ENCODE measurements around the gene SPTB.
"Not testable (repeated sequence)": the region's sequence is repeated elsewhere in the genome, so short reads cannot be mapped to it uniquely, and the experiment has no call there.

SPTB gene

DNA sequence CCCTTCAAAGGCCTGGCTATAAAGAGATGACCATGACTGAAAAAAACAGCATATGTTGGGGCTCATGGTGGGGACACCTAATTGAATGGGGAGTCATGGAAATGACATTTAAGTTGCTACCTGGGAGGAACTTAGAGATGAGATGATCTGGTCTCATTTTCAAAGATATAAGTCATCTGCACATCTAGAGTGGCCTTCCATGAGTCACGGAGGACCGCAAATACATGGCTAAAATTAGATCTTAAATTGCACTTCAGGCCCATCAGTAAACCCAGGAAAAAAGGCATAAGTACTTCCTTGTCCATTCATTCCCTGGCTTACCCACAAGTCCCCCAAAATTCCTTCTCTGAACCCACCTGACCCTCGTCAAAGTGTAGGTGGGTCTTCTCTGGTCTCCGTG lies 53.4 kb downstream of the SPTB start:
- DNase-seq (ENCODE audit: extremely low spot score, insufficient read length, low read depth), result no peak
- FAIRE-seq, result no peak

- DNase-seq (ENCODE audit: extremely low spot score, insufficient read length, low read depth) (no peak), FAIRE-seq (no peak)
Measured at GRCh38 chr14:64825509-64825908, 54.2 kb downstream of the SPTB start.

GRCh38 chr14:64825006-64825405 lies 54.7 kb downstream of the SPTB start:
- DNase-seq (ENCODE audit: extremely low spot score, insufficient read length, low read depth) (no peak), FAIRE-seq (no peak)

GRCh38 chr14:64824471-64824870 lies 55.2 kb downstream of the SPTB start:
- DNase-seq (ENCODE audit: extremely low spot score, insufficient read length, low read depth), result no peak
- FAIRE-seq, result no peak

- DNase-seq (ENCODE audit: extremely low spot score, insufficient read length, low read depth), result peak; percentile 73
- FAIRE-seq, result peak; percentile 71
Measured at GRCh38 chr14:64823305-64823861, 56.3 kb downstream of the SPTB start.

GRCh38 chr14:64821651-64822050 lies 58.1 kb downstream of the SPTB start:
- no peak for DNase-seq (ENCODE audit: extremely low spot score, insufficient read length, low read depth)

GRCh38 chr14:64818151-64818550 lies 61.6 kb downstream of the SPTB start:
- DNase-seq (ENCODE audit: extremely low spot score, insufficient read length, low read depth) (no peak), FAIRE-seq (no peak)

More at GRCh38 chr14:64821651-64822050, 58.1 kb downstream of the SPTB start:
- no peak for FAIRE-seq

DNA sequence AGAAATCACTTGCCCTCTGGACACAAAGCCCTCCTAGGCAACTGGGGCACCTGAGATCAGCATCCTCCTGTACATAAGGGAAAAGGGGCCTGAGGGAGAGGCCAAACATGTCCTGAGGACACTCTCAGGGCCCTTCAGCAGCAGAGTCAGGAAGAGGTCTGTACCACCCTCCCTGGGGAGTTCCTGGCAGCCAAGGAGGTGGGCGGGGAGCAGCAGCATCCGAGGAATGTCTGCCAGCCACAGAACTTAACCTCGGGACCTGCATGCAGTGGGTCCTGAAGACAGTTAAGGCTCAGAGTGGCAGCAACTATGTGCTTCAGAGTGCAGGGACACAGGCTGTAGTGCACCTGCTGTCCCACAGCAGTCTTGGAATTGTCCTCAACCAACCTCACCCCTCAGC lies 62.1 kb downstream of the SPTB start:
- FAIRE-seq (no peak), DNase-seq (ENCODE audit: extremely low spot score, insufficient read length, low read depth) (no peak)

- FAIRE-seq (no peak), DNase-seq (ENCODE audit: extremely low spot score, insufficient read length, low read depth) (no peak)
Measured at GRCh38 chr14:64816221-64816783, 63.4 kb downstream of the SPTB start.

DNA sequence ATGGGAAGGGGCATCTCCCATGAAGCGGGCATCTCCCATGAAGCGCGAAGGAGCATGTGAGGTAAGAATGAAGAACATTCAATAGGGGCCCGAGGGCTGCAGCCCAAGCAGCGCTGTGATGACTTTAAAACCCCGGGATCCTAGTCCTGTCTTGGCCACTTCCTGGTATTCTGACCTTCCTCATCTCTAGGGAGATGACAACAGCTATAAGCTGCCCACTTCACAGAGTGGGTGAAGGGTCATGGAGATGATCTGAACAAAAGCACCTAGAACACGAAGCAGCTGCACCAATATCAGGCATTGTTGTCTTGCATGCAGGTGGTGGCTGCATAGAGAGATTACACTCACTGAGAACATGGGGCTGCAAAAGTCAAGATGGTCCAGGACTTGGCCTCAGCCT lies 64.5 kb downstream of the SPTB start:
- FAIRE-seq (no peak), DNase-seq (ENCODE audit: extremely low spot score, insufficient read length, low read depth) (no peak)

DNA sequence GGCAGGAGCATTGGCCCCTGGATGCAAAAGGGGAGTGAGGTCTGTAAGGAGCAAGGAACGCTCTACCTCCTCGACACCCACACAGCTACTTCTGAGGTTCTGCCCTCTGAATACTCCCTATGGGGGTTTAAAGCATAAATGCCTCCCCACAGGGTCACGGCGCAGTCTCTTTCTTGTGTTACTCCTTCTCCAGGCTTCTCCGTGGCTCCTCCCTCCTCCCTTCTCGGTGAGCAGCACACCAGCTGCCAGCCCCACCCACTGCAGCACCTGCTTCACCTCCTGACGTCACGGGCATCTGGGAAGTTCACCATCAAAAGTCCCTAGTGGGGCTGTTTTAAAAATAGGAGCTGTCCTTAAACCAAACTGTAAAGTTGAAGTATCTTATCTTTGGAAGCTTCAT lies 67.3 kb downstream of the SPTB start:
- peak; percentile 31 for FAIRE-seq

DNA sequence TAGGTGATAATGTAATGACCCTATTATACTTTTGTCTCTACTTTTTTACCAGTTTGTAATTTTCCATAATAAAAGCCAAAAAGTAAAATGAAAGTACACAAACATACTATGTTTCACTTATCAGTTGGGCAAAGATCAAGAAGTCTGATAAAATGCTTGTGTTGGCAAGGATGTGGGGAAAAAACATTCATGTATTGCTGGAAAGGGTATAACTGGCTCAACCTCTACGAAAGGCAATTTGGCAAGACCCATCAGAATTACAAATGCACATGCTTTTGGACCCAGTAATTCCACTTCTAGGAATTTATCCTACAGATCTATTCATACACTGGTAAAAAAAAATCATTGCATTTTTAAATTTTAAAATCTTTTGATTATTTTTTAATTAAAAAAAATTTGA lies 68.0 kb downstream of the SPTB start:
- DNase-seq (ENCODE audit: extremely low spot score, insufficient read length, low read depth) (no peak), FAIRE-seq (no peak)

More for the DNA sequence above, 67.3 kb downstream of the SPTB start:
- no peak for DNase-seq (ENCODE audit: extremely low spot score, insufficient read length, low read depth)

GRCh38 chr14:64808449-64808848 lies 71.3 kb downstream of the SPTB start:
- DNase-seq (ENCODE audit: extremely low spot score, insufficient read length, low read depth), result no peak
- no peak for FAIRE-seq

GRCh38 chr14:64807551-64807950 lies 72.2 kb downstream of the SPTB start:
- no peak for FAIRE-seq

DNA sequence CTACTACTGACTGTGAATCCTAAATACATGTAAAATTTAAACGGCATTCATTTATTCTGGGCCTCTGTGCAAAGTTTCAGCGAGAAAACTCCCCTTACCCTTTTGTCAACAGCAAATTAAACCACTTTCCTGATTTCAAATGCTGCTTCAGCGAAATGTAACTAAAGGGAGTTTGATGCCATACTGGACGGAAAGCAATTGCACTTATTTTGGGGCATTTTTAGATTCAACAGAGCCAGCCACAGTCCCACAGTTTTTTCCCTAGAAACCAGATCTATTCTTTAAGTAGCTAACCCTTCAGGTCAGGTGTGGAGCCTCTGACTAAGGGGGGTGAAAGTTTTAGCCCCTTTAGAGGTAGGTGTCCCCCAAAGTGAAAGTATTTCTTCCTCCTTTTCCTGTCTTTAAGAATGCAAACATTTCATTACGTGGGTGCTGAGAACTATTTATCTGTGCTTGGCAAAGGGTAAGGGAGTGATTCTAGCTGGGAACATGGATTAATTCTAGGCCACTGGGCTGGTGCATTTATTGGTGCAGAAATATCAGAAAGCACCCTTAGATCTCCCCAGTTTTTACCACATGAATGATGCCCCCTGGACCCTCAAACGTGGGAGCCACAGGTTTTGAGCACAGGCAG lies 72.7 kb downstream of the SPTB start:
- no peak for DNase-seq (ENCODE audit: extremely low spot score, insufficient read length, low read depth)
- no peak for FAIRE-seq

More at GRCh38 chr14:64807551-64807950, 72.2 kb downstream of the SPTB start:
- DNase-seq (ENCODE audit: extremely low spot score, insufficient read length, low read depth), result no peak

DNA sequence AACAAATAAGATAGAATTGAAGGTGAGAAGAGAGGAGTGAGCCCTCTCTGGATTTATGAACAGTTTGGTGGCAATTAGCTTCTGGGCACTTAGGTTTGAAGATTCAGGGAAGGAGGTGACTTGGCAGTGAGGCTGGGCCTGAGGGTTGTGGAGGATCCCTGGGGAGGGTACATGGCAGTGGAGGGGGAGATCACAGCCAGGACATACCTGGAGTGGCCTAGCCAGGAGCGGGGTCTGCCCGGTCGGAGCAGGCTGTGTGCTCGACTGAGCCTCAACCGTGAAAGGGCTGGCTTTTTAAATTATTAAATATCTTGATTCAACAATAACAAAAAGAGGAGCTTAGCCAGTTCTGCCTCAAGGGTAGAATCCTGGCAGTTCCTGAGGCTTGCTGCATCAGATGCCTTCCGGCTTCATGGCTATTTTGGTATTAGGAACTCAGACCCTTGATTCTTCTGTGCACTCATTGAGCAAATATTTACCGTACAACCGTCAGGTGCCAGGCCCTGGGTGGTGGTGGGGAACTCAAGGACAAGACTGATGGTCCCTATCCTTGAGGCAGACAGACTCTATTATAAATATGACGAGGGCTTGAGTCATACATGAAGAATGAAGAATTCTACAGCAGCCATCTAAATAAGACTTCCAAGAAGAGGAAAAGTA lies 73.4 kb downstream of the SPTB start:
- DNase-seq (ENCODE audit: extremely low spot score, insufficient read length, low read depth) (no peak), FAIRE-seq (no peak)

- FAIRE-seq; DNase-seq (ENCODE audit: extremely low spot score, insufficient read length, low read depth): not testable (repeated sequence)
Measured at GRCh38 chr14:64805646-64806045, 74.1 kb downstream of the SPTB start.

DNA sequence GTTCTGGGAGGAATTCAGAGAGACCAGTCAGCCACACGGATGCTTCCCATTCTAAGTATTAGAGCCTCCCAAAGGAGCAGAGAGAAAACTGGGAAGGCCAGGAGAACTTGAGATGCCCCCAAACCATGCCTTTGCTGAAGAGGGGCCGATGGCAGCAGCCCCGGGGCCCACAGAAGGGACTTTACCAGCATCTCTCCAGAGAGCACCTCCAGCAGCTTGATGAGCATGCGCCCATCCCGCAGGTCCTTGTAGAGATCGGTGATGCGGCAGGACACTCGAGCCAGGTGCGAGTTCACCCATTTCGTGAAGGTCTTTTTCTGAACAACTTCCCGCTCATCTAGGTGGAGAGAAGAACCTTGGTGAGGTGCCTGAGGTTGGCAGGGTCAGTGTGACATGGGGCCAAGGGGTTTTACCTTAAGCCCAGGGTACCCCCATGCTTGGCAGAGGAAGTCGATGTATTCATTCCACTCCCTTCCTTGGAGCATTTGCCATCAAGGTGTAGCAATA lies 74.9 kb downstream of the SPTB start:
- no peak for FAIRE-seq
- DNase-seq (ENCODE audit: extremely low spot score, insufficient read length, low read depth), result no peak

DNA sequence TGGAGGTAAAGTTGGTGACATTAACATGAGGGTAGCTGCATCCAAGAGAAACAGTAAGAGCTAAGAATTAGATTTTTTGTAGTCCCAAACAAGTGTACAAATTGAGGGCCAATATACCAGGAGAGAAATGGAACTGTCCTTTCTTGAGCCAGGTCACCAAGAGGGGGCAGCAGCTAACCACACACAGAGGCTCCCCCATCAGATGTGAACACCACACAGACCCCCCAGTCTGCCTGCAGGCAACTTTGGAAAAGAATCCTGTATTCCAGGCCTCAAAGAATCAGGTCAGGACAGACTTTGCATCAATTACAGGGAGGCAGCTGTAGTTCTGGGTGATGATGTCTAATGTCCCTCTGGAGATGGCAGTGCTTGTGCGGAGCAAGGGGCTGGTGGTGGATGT lies 77.9 kb downstream of the SPTB start:
- no peak for DNase-seq (ENCODE audit: extremely low spot score, insufficient read length, low read depth)
- FAIRE-seq, result no peak

DNA sequence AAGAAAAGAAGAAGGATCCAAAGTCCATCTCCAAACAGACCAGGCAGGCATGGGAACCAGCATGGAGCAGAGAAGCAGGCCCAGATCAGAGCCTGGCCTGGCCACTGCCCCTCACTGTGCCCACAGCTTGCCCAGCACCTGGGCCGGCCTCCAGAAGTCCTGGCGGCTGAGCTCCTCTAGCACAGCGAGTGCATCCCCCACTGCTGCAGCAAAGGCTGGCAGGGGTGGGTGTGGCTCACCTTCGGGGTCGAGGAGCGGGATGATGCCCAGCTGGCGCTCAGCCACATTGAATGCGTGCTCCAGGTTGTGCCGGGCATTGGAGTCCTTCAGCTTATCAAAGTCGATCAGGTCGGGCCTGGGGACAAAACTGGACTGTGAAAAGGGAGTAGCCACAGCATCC lies 78.7 kb downstream of the SPTB start:
- FAIRE-seq (no peak), DNase-seq (ENCODE audit: extremely low spot score, insufficient read length, low read depth) (no peak)

GRCh38 chr14:64800000-64800399 lies 79.7 kb downstream of the SPTB start:
- DNase-seq (ENCODE audit: extremely low spot score, insufficient read length, low read depth) (no peak), FAIRE-seq (no peak)

Data from GM18507 (cell line).